ENCODE data around the gene CDK19.

The CDK19 gene

DNA sequence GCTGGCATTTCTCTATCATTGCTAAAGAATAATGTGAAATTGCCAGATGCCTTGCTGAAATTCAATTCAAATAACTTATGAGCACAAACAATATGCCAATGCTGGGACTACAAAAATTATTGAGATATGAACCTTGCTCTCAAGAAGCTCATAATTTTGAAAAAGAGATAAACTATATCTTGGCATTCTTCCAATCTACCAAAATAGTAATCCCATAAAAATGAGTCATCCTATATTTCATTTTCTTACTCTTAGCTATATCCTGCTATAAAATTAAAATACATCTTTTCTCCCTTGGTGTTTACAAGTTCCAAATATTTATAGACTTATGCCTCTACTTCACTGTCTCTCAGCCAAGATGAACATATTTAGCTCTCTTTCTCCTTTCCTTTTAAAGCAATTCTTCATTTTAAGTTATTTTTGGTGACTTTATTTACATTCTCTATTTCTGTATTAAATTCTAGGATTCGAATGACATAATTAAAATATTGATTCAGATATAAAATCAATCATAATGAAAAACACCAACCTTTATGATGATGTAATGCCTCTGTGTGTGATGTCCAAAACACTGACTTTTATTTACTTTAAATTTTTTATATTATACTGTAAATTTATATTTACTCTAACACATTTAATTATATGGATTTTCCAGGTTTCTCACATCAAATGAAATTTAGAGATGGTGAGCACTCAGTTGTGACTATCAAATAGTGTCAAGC, 152.6 kb downstream of the CDK19 start:
- no peak for DNase-seq (ENCODE audit: extremely low read depth in 1 of 2, low read depth in 1 of 2)

DNA sequence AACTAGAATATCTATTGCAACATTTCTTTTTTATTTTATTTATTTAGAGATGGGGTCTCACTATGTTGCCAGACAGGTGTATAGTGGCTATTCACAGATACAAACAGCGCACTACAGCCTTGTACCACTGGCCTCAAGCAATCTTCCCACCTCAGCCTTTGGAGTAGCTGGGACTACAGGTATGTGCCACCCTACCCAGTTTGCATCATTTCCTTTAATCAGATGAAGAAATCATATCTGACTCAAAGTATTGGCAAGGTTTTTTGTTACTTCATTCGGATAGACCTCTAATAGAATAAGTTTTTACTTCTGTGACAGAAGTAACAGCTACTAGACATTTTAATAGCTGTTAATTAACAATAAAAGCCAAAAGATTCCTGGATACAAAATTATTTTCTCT, 153.9 kb downstream of the CDK19 start:
- no peak for DNase-seq (ENCODE audit: extremely low read depth in 1 of 2, low read depth in 1 of 2)

DNA sequence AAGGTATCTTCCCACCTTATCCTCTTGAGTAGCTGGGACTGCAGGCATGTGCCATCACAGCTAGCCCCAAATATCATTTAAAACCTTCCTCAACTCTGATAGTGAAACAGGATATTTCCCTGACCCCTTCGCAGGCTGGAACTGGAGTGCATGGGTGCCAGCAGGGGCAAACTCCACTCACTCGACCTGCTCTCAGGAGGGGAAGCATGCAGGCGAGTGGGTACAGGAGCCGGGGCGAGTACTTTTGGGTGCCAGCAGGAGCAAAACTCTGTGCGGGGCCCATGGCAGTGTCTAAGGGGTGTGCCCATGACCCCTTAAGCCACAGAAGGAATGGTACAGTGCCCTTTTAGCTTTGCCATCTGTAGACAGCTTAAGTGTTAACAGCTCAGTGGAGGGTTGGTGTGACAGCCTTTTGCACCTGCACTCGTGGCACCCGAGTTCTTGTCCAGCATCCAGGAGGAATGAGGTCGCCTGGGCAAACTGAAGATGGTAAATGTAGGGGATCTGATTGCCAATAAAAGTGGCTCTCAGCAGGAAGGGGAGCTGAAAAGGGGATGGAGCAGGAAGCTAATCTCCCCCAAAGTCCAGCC, 155.1 kb downstream of the CDK19 start:
- no peak for DNase-seq (ENCODE audit: extremely low read depth in 1 of 2, low read depth in 1 of 2)

DNA sequence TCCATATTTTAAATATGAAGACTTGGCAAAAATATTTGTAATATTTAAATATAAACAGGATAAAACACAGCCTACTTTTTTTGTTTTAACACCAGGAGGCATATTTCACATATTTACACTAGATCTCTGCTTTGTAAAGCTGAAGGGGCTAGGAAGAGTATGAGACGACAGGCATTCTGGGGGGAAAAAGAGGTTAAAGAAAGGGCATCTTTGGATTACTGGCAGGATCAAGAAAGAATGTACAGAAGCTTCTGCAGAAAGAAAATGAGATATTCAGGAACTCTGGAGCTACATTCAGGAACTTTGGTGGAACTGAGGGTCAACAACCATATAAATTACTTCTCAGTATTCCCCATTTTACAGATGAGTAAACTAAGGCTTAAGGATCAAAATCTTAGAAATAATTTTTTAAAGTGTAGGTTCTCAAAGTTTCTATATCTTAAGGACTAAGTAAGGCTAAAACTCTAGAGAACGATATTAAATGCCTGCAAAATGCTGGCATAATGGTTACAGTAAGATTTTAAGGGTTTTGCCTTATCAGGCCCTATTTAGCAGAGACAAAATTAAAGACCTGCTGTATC, 156.5 kb downstream of the CDK19 start:
- no peak for DNase-seq (ENCODE audit: extremely low read depth in 1 of 2, low read depth in 1 of 2)

- DNase-seq (ENCODE audit: extremely low read depth in 1 of 2, low read depth in 1 of 2): no peak
Measured at GRCh38 chr6:110656492-110656891, 158.8 kb downstream of the CDK19 start.

- no peak for DNase-seq (ENCODE audit: extremely low read depth in 1 of 2, low read depth in 1 of 2)
Measured at GRCh38 chr6:110655821-110656220, 159.4 kb downstream of the CDK19 start.

DNA sequence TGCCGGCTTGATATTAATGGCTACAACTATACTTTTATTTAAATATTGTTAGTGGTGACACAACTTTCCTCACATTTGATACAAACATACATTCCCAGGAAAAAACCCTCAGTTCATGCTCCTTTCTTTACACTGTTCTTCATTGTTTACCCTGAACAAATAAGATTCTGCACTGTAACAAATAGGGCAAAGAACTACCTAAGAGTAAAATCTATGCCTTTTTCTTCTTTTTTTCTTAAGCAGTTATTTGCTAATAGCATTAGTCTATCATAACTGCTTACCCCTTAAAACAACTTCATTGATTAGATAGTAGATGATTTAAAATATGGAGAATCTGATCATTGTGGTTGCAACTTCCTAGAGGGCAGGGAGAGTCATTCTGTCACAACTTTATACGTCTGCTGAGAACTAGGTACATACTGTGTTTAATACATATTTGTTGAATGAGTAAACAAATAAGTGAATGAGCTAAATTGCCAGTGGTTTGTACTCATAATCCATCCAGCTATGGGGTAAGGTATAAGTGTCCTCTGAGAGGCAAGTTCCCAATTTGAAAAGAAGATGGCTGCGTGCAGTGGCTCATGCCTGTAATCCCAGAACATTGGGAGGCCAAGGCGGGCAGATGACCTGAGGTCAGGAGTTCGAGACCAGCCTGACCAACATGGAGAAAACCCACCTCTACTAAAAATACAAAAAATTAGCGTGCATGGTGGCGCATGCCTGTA, 161.0 kb downstream of the CDK19 start:
- no peak for DNase-seq (ENCODE audit: extremely low read depth in 1 of 2, low read depth in 1 of 2)

GRCh38 chr6:110653381-110653780, 161.9 kb downstream of the CDK19 start:
- no peak for DNase-seq (ENCODE audit: extremely low read depth in 1 of 2, low read depth in 1 of 2)

GRCh38 chr6:110652520-110652919, 162.7 kb downstream of the CDK19 start:
- no peak for DNase-seq (ENCODE audit: extremely low read depth in 1 of 2, low read depth in 1 of 2)

- no peak for DNase-seq (ENCODE audit: extremely low read depth in 1 of 2, low read depth in 1 of 2)
Measured at GRCh38 chr6:110650755-110651154, 164.5 kb downstream of the CDK19 start.

DNA sequence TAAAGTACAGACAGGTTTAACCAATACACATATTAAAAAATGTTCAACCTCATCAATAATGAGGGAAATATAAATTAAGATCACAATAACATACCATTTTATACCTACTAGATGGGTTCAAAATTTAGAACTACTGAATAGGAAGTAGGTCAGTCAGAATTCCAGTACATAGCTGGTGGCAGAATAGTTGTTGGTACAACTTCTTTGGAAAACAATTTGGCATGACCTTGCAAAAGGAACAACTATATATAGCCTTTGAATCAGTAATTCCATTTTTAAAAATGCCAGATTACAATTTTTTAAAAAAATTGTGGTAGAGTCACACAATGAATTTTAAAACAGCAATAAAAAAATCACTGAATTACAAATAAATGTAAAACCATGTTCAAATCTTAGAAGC, 165.6 kb downstream of the CDK19 start:
- DNase-seq (ENCODE audit: extremely low read depth in 1 of 2, low read depth in 1 of 2): no peak

DNA sequence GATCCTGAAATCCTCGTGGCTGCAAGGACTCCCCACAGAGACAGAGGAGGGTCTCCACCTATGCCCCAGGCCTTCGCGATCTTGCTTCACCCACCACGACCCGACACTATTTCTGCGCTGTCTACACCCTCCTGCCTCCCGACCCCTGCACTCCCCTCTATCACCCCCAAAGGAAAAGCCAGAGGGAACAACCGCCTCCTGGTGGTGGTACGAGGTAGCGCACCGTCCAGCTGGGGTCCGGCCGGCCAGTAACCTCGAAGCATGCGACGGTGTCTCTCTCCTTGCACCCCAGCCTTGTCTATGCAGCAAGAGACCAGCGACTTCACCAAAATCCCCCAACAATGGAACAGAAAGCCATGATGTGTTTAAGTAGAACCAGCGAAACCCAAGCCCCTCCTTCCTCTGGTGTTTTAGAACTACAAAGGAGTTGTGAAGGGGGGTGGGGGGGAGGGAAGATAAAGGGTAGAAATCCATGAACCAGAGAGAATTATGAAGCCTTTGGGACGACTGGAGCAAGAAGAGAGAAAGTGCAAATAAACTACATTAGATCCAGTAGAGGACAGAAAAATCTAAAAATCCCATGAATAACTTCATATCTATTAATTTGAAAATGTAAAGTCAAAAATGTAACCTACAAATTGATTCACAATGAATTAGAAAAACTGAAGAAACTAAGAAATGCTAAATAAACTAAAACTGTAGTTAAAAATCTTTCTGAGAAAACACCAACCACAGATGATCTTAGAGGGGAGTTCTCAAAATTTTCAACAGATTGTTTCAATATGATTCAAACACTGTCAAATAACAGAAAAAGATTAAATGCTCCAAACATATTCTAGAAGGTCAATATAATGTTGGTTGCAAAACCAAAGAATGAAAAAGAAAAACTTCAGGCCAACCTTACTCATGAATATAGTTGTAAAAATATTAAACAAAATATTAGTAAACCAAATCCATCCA, 168.0 kb downstream of the CDK19 start:
- DNase-seq (ENCODE audit: extremely low read depth in 1 of 2, low read depth in 1 of 2): no peak

- DNase-seq (ENCODE audit: extremely low read depth in 1 of 2, low read depth in 1 of 2): no peak
Measured at GRCh38 chr6:110646419-110646698, 168.9 kb downstream of the CDK19 start.

- no peak for DNase-seq (ENCODE audit: extremely low read depth in 1 of 2, low read depth in 1 of 2)
Measured at GRCh38 chr6:110645685-110646418, 169.4 kb downstream of the CDK19 start.

- DNase-seq (ENCODE audit: extremely low read depth in 1 of 2, low read depth in 1 of 2): no peak
Measured at GRCh38 chr6:110643175-110643574, 172.1 kb downstream of the CDK19 start.

DNA sequence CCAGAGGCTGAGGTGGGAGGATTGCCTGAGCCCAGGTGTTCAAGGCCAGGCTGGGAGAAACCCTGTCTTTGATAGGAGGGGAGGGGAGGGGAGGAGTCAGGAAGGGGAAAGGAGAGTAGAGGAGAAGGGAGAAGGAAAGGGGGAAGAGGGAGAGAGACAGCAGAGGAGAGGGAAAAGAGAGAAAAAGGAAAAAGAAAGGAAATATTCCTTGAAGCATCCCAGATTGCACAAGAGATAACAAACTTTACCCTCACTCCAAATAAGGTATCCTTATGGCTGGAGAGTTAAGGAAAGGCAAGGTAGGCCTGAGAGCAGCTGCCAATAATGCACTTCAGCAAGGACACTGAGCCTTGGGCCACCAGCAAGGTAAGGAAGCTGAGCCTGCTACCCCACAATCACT, 172.6 kb downstream of the CDK19 start:
- DNase-seq (ENCODE audit: extremely low read depth in 1 of 2, low read depth in 1 of 2): no peak

DNA sequence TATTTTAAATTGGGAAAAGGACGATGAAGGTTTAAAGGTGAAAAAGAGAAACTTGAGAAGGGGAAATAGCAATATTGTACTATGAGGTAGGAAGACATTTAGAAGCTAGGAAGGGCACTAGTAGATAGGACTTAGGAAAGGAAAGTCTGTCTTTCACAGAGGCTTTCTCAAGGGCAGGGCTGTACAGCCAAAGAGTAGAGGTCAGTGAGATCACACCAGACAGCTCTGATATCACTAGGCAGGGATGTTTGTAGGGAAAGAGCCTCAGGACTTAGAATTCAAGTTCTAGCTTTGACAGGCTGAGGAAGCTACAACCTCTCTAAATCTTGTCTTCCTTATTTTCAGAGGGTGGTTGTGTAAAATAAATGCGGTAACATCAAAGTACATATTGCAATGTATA, 178.5 kb downstream of the CDK19 start:
- DNase-seq (ENCODE audit: extremely low read depth in 1 of 2, low read depth in 1 of 2): no peak

DNA sequence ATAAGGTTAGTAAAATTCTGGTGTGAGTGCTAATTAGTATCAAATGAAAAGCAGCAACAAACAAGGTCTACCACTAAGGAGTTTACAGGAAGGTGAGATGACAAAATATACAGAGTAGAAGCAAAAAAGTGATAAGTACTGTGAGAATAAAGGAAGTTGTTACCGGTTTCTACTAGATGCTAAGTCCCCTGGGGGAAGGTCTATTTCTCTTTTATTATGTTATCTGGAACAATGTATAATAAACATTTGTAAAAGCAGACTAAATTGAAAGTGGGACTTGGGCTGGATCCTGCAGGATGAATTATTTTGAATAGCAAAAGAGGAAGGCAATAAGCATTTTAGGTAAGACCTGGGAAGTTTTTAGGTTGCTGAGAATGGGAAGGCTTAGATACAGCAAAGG, 180.2 kb downstream of the CDK19 start:
- DNase-seq (ENCODE audit: extremely low read depth in 1 of 2, low read depth in 1 of 2): no peak

DNA sequence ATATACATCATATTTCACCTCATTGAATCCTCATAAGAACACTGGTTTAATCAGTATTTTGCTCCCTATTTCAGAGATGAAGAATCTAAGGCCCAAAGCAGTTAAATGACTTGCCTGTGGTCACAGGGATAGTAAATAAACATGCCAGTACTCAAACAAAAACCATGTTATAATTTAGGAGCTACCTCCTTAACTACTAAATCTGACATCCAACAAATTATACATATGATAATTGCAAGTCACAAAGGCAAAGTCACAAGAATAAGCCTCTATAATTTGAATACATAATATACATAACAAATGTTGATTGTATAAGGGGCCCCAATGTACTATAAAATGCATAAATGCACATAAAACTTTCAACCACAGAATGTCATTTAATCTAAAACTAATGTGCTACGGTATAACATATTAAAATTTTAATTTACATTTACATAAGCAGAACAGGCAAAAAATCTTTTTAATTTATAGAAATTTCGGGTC, 181.5 kb downstream of the CDK19 start:
- no peak for DNase-seq (ENCODE audit: extremely low read depth in 1 of 2, low read depth in 1 of 2)

DNA sequence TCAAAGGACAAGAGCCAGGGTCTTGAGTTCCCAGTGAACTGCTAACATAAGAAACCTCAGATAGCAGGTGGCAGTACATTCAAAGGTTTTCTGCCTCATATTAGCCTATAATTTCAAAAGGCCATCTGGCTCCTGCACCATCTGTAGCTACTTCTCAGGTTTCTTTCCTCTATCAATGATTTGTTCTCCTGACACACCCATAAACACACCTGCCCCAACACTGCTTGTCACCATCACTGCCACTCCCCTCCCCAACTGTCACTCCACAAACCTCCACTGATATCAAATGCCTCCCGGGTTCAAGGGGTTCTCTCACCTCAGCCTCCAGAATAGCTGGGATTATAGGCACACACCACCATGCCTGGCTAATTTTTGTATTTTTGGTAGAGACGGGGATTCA, 186.1 kb downstream of the CDK19 start:
- no peak for DNase-seq (ENCODE audit: extremely low read depth in 1 of 2, low read depth in 1 of 2)
